Lung (tissue), 12 donors: Measurements from ENCODE around the gene NFS1. TPM values are rescaled to one million over a fixed set of nuclear protein-coding genes. Genes with fewer than 3 reads are reported as not detected.

ENCODE experiments used
- ATAC-seq: fragments of 200-7000 bp; cut with Tn5 transposase; one replicate; pipeline ENCODE4 v1.9.1; 2020; ENCODE audit warnings: moderate number of reproducible peaks; ENCODE audit not compliant: insufficient read depth, low FRiP score
- DNase-seq, 3 donors: peaks; one replicate each; pipeline ENCODE4 v3.0.0-alpha.2; 2013 to 2017
- H3K27ac ChIP-seq, 2 donors: one replicate each; pipeline ENCODE4 v1.5.1; 2013; ENCODE audit warnings: mild to moderate bottlenecking in 2 of 2, moderate library complexity in 2 of 2, control low read depth in 1 of 2, inconsistent platforms in 1 of 2, low read depth in 1 of 2, low read length in 1 of 2
- H3K27me3 ChIP-seq, 3 donors: one replicate each; pipeline ENCODE4 v1.5.1; 2013; ENCODE audit warnings: low read length in 2 of 3; ENCODE audit not compliant: control insufficient read depth in 3 of 3, insufficient read depth in 3 of 3
- H3K36me3 ChIP-seq, 4 donors: one replicate each; pipeline ENCODE4 v1.5.1; 2013; ENCODE audit warnings: low read length in 4 of 4, mild to moderate bottlenecking in 1 of 4, moderate library complexity in 1 of 4; ENCODE audit not compliant: control insufficient read depth in 4 of 4, insufficient read depth in 4 of 4
- H3K4me1 ChIP-seq, 5 donors: one replicate each; pipeline ENCODE4 v1.5.1; 2013; ENCODE audit warnings: low read length in 5 of 5, mild to moderate bottlenecking in 2 of 5, moderate library complexity in 1 of 5; ENCODE audit not compliant: control insufficient read depth in 5 of 5, insufficient read depth in 5 of 5
- H3K4me3 ChIP-seq: one replicate; pipeline ENCODE4 v1.5.1; 2013; ENCODE audit warnings: mild to moderate bottlenecking, control low read depth, moderate library complexity
- H3K9ac ChIP-seq, 2 donors: one replicate each; pipeline ENCODE4 v1.5.1; 2013; ENCODE audit warnings: low read length in 2 of 2, control low read depth in 1 of 2; ENCODE audit not compliant: insufficient read depth in 1 of 2
- H3K9me3 ChIP-seq, 4 donors: one replicate each; pipeline ENCODE4 v1.5.1; 2013; ENCODE audit warnings: low read length in 3 of 4, mild to moderate bottlenecking in 1 of 4, moderate library complexity in 1 of 4; ENCODE audit not compliant: control insufficient read depth in 4 of 4, insufficient read depth in 3 of 4
- WGBS, 2 donors: extraction: QIAGEN DNeasy Blood & Tissue Kit; methylation state at CpG; one replicate each; pipeline ENCODE4 v1.1.7; 2013; 5-methylcytosine and 5-hydroxymethylcytosine counted together
- polyA plus RNA-seq, 2 donors: library from polyadenylated mRNA; stranded (reverse); fragments of 200-250 nt; gene quantifications; one replicate each; pipeline ENCODE4 v1.2.1, GENCODE V29; 2013
- total RNA-seq, 2 donors: library from RNA; depleted of rRNA in 1 of 2; stranded (reverse); fragments of >200 nt in 1 of 2; gene quantifications; one replicate each; pipeline ENCODE4 v1.2.1, GENCODE V29; 2014 to 2021
- TF ChIP-seq, protein P1 (sequence below): IDR thresholded peaks from 2 replicates; pipeline ENCODE4 v1.5.1; 2012; ENCODE audit warnings: mild to moderate bottlenecking; ENCODE audit errors: control extremely low read depth, extremely low read depth
- donor health status: control.
- donor health status: control.
- donor health status: Bipolar disorder and iron deficiency.
- donor health status: healthy.
- donor health status: DM: yes; HTN: yes; CAD: no.

Gene NFS1
- total and polyA plus RNA-seq, 4 donors = 18.8 to 33.9 (median 23.7) TPM

DNA sequence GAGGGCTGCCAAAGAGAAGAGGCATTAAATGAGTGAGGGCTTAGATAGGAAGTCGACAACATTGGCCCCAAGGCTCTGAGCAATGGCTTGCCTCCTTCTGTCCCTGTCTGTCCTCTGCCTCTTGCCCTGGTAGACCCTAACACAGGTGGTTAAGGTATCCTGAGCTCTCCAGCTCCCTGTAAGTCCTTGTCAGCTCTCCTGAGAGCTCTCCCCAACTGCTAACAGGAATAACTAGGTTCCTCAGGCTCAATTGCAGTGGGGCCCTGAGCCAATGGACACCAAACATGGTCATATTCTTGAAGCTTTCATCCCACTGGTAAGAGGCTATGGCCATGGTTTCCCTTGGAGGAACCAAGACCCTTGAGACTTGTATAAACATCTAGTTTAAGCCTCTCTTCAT lies 29.5 kb downstream of the NFS1 start:
- H3K4me3 ChIP-seq = no peak overlapping the region
- DNase-seq = no peak
- H3K9me3 ChIP-seq = no peaks in the 10 kb centered on the region
- WGBS, 2 donors = 87 to 92% methylated on average over 1 of the region's 1 CpG
- ATAC-seq = no peak
- no peak overlapping the region for H3K9ac ChIP-seq
- no peak overlapping the region for H3K27ac ChIP-seq
- no peaks in the 10 kb centered on the region for H3K4me1 ChIP-seq
- TF ChIP-seq, protein P1, sequence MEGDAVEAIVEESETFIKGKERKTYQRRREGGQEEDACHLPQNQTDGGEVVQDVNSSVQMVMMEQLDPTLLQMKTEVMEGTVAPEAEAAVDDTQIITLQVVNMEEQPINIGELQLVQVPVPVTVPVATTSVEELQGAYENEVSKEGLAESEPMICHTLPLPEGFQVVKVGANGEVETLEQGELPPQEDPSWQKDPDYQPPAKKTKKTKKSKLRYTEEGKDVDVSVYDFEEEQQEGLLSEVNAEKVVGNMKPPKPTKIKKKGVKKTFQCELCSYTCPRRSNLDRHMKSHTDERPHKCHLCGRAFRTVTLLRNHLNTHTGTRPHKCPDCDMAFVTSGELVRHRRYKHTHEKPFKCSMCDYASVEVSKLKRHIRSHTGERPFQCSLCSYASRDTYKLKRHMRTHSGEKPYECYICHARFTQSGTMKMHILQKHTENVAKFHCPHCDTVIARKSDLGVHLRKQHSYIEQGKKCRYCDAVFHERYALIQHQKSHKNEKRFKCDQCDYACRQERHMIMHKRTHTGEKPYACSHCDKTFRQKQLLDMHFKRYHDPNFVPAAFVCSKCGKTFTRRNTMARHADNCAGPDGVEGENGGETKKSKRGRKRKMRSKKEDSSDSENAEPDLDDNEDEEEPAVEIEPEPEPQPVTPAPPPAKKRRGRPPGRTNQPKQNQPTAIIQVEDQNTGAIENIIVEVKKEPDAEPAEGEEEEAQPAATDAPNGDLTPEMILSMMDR = no peak
- H3K36me3 ChIP-seq = peaks cover 13 to 30% (median 25%) of the 10 kb centered on the region in 4 donors
- H3K27me3 ChIP-seq = no peaks in the 10 kb centered on the region

DNA sequence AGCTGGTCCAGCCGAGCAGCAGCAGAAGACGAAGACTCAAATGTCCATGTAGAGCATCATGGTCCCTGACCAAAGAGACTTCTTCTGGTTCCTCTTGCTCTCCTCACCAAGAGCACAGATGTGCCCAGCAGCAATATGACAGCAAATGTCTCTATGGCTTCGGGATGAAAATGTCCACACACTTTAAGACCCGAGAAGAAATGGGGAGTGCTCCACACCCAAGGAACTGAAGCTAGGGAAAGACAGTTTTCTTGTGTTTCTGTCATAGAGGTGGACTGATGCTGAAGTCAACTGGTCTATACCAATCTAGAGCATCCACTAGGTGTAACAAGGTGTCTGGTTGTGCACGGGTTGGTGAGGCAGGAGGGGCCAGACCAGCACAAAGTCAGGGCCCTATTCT lies 29.9 kb downstream of the NFS1 start:
- TF ChIP-seq, protein P1 = no peak
- H3K9me3 ChIP-seq = no peaks in the 10 kb centered on the region
- WGBS, 2 donors = 92 to 96% methylated on average over 5 of the region's 5 CpGs
- H3K27ac ChIP-seq = no peak overlapping the region
- no peak for ATAC-seq
- no peak overlapping the region for H3K4me3 ChIP-seq
- no peaks in the 10 kb centered on the region for H3K4me1 ChIP-seq
- H3K9ac ChIP-seq = no peak overlapping the region
- H3K27me3 ChIP-seq = no peaks in the 10 kb centered on the region
- DNase-seq = no peak
- H3K36me3 ChIP-seq = peaks cover 9 to 25% (median 23%) of the 10 kb centered on the region in 4 donors

DNA sequence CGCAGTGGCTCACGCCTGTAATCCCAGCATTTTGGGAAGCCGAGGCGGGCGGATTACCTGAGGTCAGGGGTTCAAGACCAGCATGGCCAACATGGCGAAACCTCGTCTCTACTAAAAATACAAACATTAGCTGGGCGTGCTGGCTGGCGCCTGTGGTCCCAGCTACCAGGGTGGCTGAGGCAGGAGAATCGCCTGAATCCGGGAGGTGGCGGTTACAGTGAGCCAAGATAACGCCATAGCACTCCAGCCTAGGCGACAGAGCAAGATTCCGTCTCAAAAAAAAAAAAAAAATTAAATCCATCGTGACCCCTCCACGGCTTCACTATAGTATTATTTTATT lies 33.2 kb downstream of the NFS1 start:
- ATAC-seq = no peak
- TF ChIP-seq, protein P1 = no peak
- WGBS, 2 donors = 98 to 99% methylated on average over 17 of the region's 17 CpGs

More for the DNA sequence above, 33.2 kb downstream of the NFS1 start:
- H3K27me3 ChIP-seq = no peaks in the 10 kb centered on the region
- no peak overlapping the region for H3K4me3 ChIP-seq
- H3K4me1 ChIP-seq = peaks cover 0 to 25% (median 7%) of the 10 kb centered on the region in 5 donors
- H3K27ac ChIP-seq = no peak overlapping the region
- H3K9me3 ChIP-seq = no peaks in the 10 kb centered on the region
- H3K9ac ChIP-seq = no peak overlapping the region
- DNase-seq = no peak
- peaks cover 2 to 10% (median 9%) of the 10 kb centered on the region in 4 donors for H3K36me3 ChIP-seq
